HepG2 (cell line): ENCODE measurements around the gene MRPL37. TPM values are rescaled to one million over a fixed set of nuclear protein-coding genes. Genes with fewer than 3 reads are reported as not detected.

Experiments used
- ATAC-seq: fragments of 200-7000 bp; cut with Tn5 transposase; 3 replicates; pipeline ENCODE4 v1.9.1; 2020; ENCODE audit warnings: mild to moderate bottlenecking, moderate library complexity
- BruUV-seq: library from RNA; stranded (reverse); fragments of 400-500 nt; replicated peaks from 2 replicates; lab custom pipeline; 2021; lab: Mats Ljungman, UMichigan
- CTCF ChIA-PET: fragments of 300-600 bp; formaldehyde crosslinking; extraction: SDS; loops from one replicate; lab custom pipeline; 2021; ENCODE audit warnings: low total read pairs, inconsistent platforms, low intra/inter-chr PET ratio; lab: Yijun Ruan, JAX
- POLR2A ChIA-PET: fragments of 350-600 bp; sonication (Branson Sonifier 250); formaldehyde crosslinking; loops from one replicate; lab custom pipeline; 2020; ENCODE audit warnings: antibody characterized with exemption, inconsistent platforms; lab: Yijun Ruan, JAX
- DNase-seq: peaks from one replicate; pipeline ENCODE4 v3.0.0-alpha.2; 2015; ENCODE audit warnings: low spot score
- FAIRE-seq: peaks from 3 replicates; lab custom pipeline; 2011; peaks lifted over from hg19 to GRCh38; lab: Jason Lieb, UNC
- H2AFZ ChIP-seq: one replicate; pipeline ENCODE4 v1.6.1; 2011; ENCODE audit warnings: low read length, inconsistent platforms
- H3K27ac ChIP-seq: fragments of 300-600 bp; 3 replicates; pipeline ENCODE4 v1.8.0; 2011; ENCODE audit warnings: mixed run types, mild to moderate bottlenecking, mixed read lengths, low read length, inconsistent platforms; ENCODE audit not compliant: insufficient read depth; ENCODE audit errors: extremely low read length
- H3K27me3 ChIP-seq, 2 experiments: fragments of 200-600 bp in 1 of 2; 2 replicates in 1 of 2; 3 replicates in 1 of 2; pipeline versions ENCODE4 v1.6.0 to v1.8.0; 2011; ENCODE audit warnings: low read length in 2 of 2, mild to moderate bottlenecking in 2 of 2, moderate library complexity in 2 of 2, inconsistent platforms in 1 of 2; ENCODE audit not compliant: insufficient read depth in 2 of 2, control insufficient read depth in 1 of 2
- H3K36me3 ChIP-seq, 2 experiments: fragments of 200-600 bp in 1 of 2; replicated peaks in 1 of 2; 2 replicates in 1 of 2; 3 replicates in 1 of 2; pipeline versions ENCODE4 v1.5.1 to v1.8.0; 2011; ENCODE audit warnings: low read length in 2 of 2, inconsistent platforms in 1 of 2; ENCODE audit not compliant: insufficient read depth in 2 of 2, control insufficient read depth in 1 of 2
- H3K4me1 ChIP-seq: 2 replicates; pipeline ENCODE4 v1.5.1; 2012; ENCODE audit warnings: low read length, inconsistent platforms; ENCODE audit not compliant: insufficient read depth
- H3K4me2 ChIP-seq: 2 replicates; pipeline ENCODE4 v1.6.0; 2011; ENCODE audit warnings: low read depth, low read length, inconsistent platforms
- H3K4me3 ChIP-seq, 3 experiments: fragments of 200-600 bp in 1 of 3; sonication (generic), shearing (Covaris generic) in 1 of 3; replicated peaks in 1 of 3; 2 replicates each; pipeline ENCODE4 v1.5.1; 2011 to 2016; ENCODE audit warnings: low read length in 3 of 3, inconsistent platforms in 2 of 3, low read depth in 2 of 3, mild to moderate bottlenecking in 2 of 3, control low read depth in 1 of 3, mixed read lengths in 1 of 3; ENCODE audit not compliant: insufficient read depth in 1 of 3
- H3K79me2 ChIP-seq: one replicate; pipeline ENCODE4 v1.6.1; 2011; ENCODE audit warnings: low read length, inconsistent platforms; ENCODE audit not compliant: insufficient read depth
- H3K9ac ChIP-seq: 2 replicates; pipeline ENCODE4 v1.6.0; 2011; ENCODE audit warnings: mild to moderate bottlenecking, low read depth, low read length, inconsistent platforms; ENCODE audit not compliant: insufficient read depth
- H3K9me3 ChIP-seq: 2 replicates; pipeline ENCODE4 v1.5.1; 2012; ENCODE audit warnings: mild to moderate bottlenecking, low read length
- H4K20me1 ChIP-seq: 2 replicates; pipeline ENCODE4 v1.6.0; 2011; ENCODE audit warnings: inconsistent platforms, mild to moderate bottlenecking, low read length, moderate library complexity; ENCODE audit not compliant: insufficient read depth
- ATF2 ChIP-seq: sonication (generic); formaldehyde crosslinking; IDR thresholded peaks from 2 replicates; pipeline ENCODE4 v1.4.0; 2020; ENCODE audit warnings: missing genetic modification reagents
- DR1 ChIP-seq: sonication (generic); formaldehyde crosslinking; IDR thresholded peaks from 2 replicates; pipeline ENCODE4 v1.8.0; 2021; ENCODE audit warnings: mild to moderate bottlenecking, missing genetic modification reagents, inconsistent platforms
- NFIB ChIP-seq: sonication (generic); formaldehyde crosslinking; IDR thresholded peaks from 2 replicates; pipeline ENCODE4 v1.9.0; 2021; ENCODE audit warnings: missing genetic modification reagents, mild to moderate bottlenecking, borderline replicate concordance
- PCBP1 ChIP-seq: fragments of 200-400 bp; formaldehyde crosslinking; IDR thresholded peaks from 2 replicates; pipeline ENCODE4 v1.6.1; 2017; ENCODE audit warnings: mild to moderate bottlenecking, low read depth, low read length, borderline replicate concordance
- PHF21A ChIP-seq: sonication (generic); formaldehyde crosslinking; IDR thresholded peaks from 2 replicates; pipeline ENCODE4 v1.5.0; 2020; ENCODE audit warnings: mild to moderate bottlenecking, missing genetic modification reagents
- PITX1 ChIP-seq: sonication (generic); formaldehyde crosslinking; IDR thresholded peaks from 2 replicates; pipeline ENCODE4 v1.5.1; 2020; ENCODE audit warnings: mild to moderate bottlenecking, missing genetic modification reagents
- SAP130 ChIP-seq: IDR thresholded peaks from 2 replicates; pipeline ENCODE4 v1.6.1; 2016; ENCODE audit warnings: low read depth
- SIX1 ChIP-seq: sonication (generic); formaldehyde crosslinking; IDR thresholded peaks from 2 replicates; pipeline ENCODE4 v1.4.0; 2020; ENCODE audit warnings: missing genetic modification reagents, borderline replicate concordance
- TRAFD1 ChIP-seq: sonication (generic); formaldehyde crosslinking; IDR thresholded peaks from 2 replicates; pipeline ENCODE4 v1.5.1; 2020; ENCODE audit warnings: missing genetic modification reagents, mild to moderate bottlenecking, borderline replicate concordance
- UBTF ChIP-seq: sonication (generic); formaldehyde crosslinking; IDR thresholded peaks from 2 replicates; pipeline ENCODE4 v1.4.0; 2020; ENCODE audit warnings: mild to moderate bottlenecking, missing genetic modification reagents
- ZKSCAN1 ChIP-seq: fragments of 150-350 bp; IDR thresholded peaks from 2 replicates; pipeline ENCODE4 v1.6.1; 2014; ENCODE audit warnings: low read length
- ZNF225 ChIP-seq: sonication (generic); formaldehyde crosslinking; IDR thresholded peaks from 2 replicates; pipeline ENCODE4 v1.4.0; 2020; ENCODE audit warnings: mild to moderate bottlenecking, missing genetic modification reagents
- WGBS: methylation state at CpG from one replicate; pipeline ENCODE4 v1.1.6; 2017; ENCODE audit warnings: low lambda C conversion rate; 5-methylcytosine and 5-hydroxymethylcytosine counted together
- in situ Hi-C: cut with HindIII; loops from 2 replicates; pipeline ENCODE4 v1.10.0; 2017; ENCODE audit warnings: low pct_unique_long_range_greater_than_20kb; ENCODE audit not compliant: extremely low pct_ligation_motif_present
- intact Hi-C: fragments of 100-400 bp; cut with micrococcal nuclease; formaldehyde crosslinking; loops from one replicate; pipeline ENCODE4 v1.10.0; 2022; ENCODE audit not compliant: unreplicated experiment
- polyA plus RNA-seq, 8 experiments: library from polyadenylated mRNA; depleted of rRNA in 3 of 8; stranded (reverse) in 7 of 8; unstranded in 1 of 8; fragments of >200 nt; fragmentation: Illumina TruSeq in 4 of 8; extraction: Trizol in 4 of 8; gene quantifications; 2 replicates each; pipeline versions ENCODE4 v1.2.1 to v1.2.3, GENCODE V29; 2011 to 2016; ENCODE audit warnings: low read depth in 4 of 8, missing spikeins in 1 of 8, mixed read lengths in 1 of 8; ENCODE audit not compliant: insufficient read depth in 1 of 8
- total RNA-seq, 5 experiments: library from RNA; depleted of rRNA; stranded (reverse); fragments of >200 nt; fragmentation: Illumina TruSeq; extraction: Trizol; gene quantifications; 2 replicates each; pipeline ENCODE4 v1.2.3, GENCODE V29; 2016; ENCODE audit warnings: low read depth in 1 of 5

Gene MRPL37
- total and polyA plus RNA-seq, 2 of the 13 experiments (the other 11 are each of a cell fraction or from before 2014, with no cell fraction given): 31.7 to 127 TPM

- H4K20me1 ChIP-seq: no peaks in the 10 kb centered on the region
- peak; percentile 68 for DNase-seq
- peaks cover 11% of the 10 kb centered on the region for H3K4me1 ChIP-seq
- no peaks in the 10 kb centered on the region for H3K79me2 ChIP-seq
- peak overlapping the region; percentile 45 for H3K4me2 ChIP-seq
- ATAC-seq: peak; percentile 94
- 27% methylated on average over 18 of the region's 19 CpGs for WGBS
- H3K27me3 ChIP-seq: peaks cover 0 to 1% of the 10 kb centered on the region in 2 experiments; a peak in 2 of 5 replicates
- no peak overlapping the region for H2AFZ ChIP-seq
- ChIA-PET CTCF (no interaction called here), POLR2A (no interaction called here)
- H3K4me3 ChIP-seq: peak overlapping the region in 1 of 3 experiments; percentile 11; a peak in 1 of 6 replicates
- intact Hi-C loops: no loop called here
- FAIRE-seq: peak; percentile 84
- no TSS peak for BruUV-seq
- in situ Hi-C loops: no loop called here
- no peak overlapping the region for H3K9ac ChIP-seq
- no peaks in the 10 kb centered on the region for H3K9me3 ChIP-seq
- H3K27ac ChIP-seq: no peak overlapping the region
- H3K36me3 ChIP-seq: no peaks in the 10 kb centered on the region
- TF ChIP-seq PCBP1 (no peak), PITX1 (peak; percentile 86; the same call in 1 of the 2 replicates), UBTF (CRISPR knock-in tag) (peak; percentile 31; the same call in 1 of the 2 replicates), DR1 (CRISPR knock-in tag) (no peak), NFIB (CRISPR knock-in tag) (no peak), SIX1 (peak; percentile 62; the same call in 1 of the 2 replicates), ATF2 (CRISPR knock-in tag) (0 out of 2 replicates have a peak, but pooled peaks have one; percentile 36), SAP130 (CRISPR knock-in tag) (peak; percentile 37; the same call in 1 of the 2 replicates), ZKSCAN1 (no peak), TRAFD1 (CRISPR knock-in tag) (no peak), PHF21A (CRISPR knock-in tag) (peak; percentile 28; the same call in 1 of the 2 replicates), ZNF225 (CRISPR knock-in tag) (no peak)
Measured at GRCh38 chr1:54153535-54154439, 46.2 kb upstream of the MRPL37 start.
